Uterus (tissue), 4 donors: ENCODE data around the gene NECTIN2. TPM values are rescaled to one million over a fixed set of nuclear protein-coding genes. Genes with fewer than 3 reads are reported as not detected.

Experiments
- DNase-seq, 2 donors: peaks; one replicate each; pipeline ENCODE4 v3.0.0-alpha.2; 2019 to 2020
- H3K27ac ChIP-seq, 2 donors: fragments of 200-600 bp; sonication (generic); 1 replicate in 1 of 2; 2 replicates in 1 of 2; pipeline ENCODE4 v1.5.1; 2016 to 2018
- H3K27me3 ChIP-seq, 2 donors: fragments of 200-600 bp; sonication (generic); one replicate each; pipeline ENCODE4 v1.5.1; 2018 to 2019; ENCODE audit warnings: control low read depth in 1 of 2
- H3K36me3 ChIP-seq, 2 donors: fragments of 200-600 bp; sonication (generic); one replicate each; pipeline ENCODE4 v1.5.1; 2019; ENCODE audit warnings: control low read depth in 1 of 2
- H3K4me1 ChIP-seq, 2 donors: fragments of 200-600 bp; sonication (generic); one replicate each; pipeline ENCODE4 v1.5.1; 2018 to 2019; ENCODE audit warnings: control low read depth in 1 of 2
- H3K4me3 ChIP-seq, 2 donors: fragments of 200-600 bp; sonication (generic); 1 replicate in 1 of 2; 2 replicates in 1 of 2; pipeline ENCODE4 v1.5.1; 2018 to 2019; ENCODE audit warnings: mild to moderate bottlenecking in 1 of 2
- H3K9me3 ChIP-seq, 2 donors: fragments of 200-600 bp; sonication (generic); one replicate each; pipeline ENCODE4 v1.5.1; 2019; ENCODE audit warnings: control low read depth in 1 of 2
- CTCF ChIP-seq, 4 experiments: fragments of 200-600 bp in 2 of 4; fragments of 450-650 bp in 2 of 4; sonication (generic) in 2 of 4; IDR thresholded peaks; one replicate each; pipeline ENCODE4 v1.5.1; 2016 to 2019; ENCODE audit warnings: antibody characterized with exemption in 4 of 4, mild to moderate bottlenecking in 2 of 4, moderate library complexity in 1 of 4
- POLR2A ChIP-seq, 2 donors: fragments of 450-650 bp; IDR thresholded peaks; one replicate each; pipeline ENCODE4 v1.6.1; 2016; ENCODE audit warnings: antibody characterized with exemption in 2 of 2, mild to moderate bottlenecking in 1 of 2, moderate library complexity in 1 of 2
- intact Hi-C: fragments of 100-400 bp; cut with DNase I; formaldehyde crosslinking; loops from one replicate; pipeline ENCODE4 v1.15.1; 2023; ENCODE audit warnings: low total_unique reads
- total RNA-seq, 4 donors: library from RNA; depleted of rRNA in 3 of 4; stranded (reverse); fragments of >200 nt in 3 of 4; gene quantifications; one replicate each; pipeline versions ENCODE4 v1.1.0 to v1.2.4, GENCODE V29; 2014 to 2023
- donor health status: DM: yes; HTN: yes; CAD: no.

NECTIN2 gene
- 100 to 1,000 TPM in 2 of 4 donors, 10 to 100 TPM in 2; 14.1 to 106 (median 86.1) TPM for total RNA-seq

- intact Hi-C loops, result loop anchor here (10.0 kb wide), 1 partner anchor 121 kb away; no protein-coding TSS in a partner anchor
- H3K27me3 ChIP-seq, result no peaks in the 10 kb centered on the region
- peak within 1 kb of the TSS; percentile 69 to 100 for H3K4me3 ChIP-seq
- H3K9me3 ChIP-seq, result no peaks in the 10 kb centered on the region
- peak; percentile 100 for DNase-seq
- H3K4me1 ChIP-seq, result peaks cover 3 to 12% of the 10 kb centered on the region in 2 donors
- peak; percentile 51 to 85 (median 80) for TF ChIP-seq CTCF (IDR thresholded peaks at IDR 0.05)
- TF ChIP-seq POLR2A (IDR thresholded peaks at IDR 0.05), result peak; percentile 91 to 97
- no peaks in the 10 kb centered on the region for H3K36me3 ChIP-seq
- peak within 1 kb of the TSS; percentile 96 to 97 for H3K27ac ChIP-seq
Observed at GRCh38 chr19:44845612-44846454, at the start of gene NECTIN2. TSS of gene NECTIN2 (plus strand) at chr19:44846297. CDS start at chr19:44846526, 229 bp downstream.

GRCh38 chr19:44796701-44797115 is 49.4 kb upstream of the NECTIN2 start:
- Histone ChIP-seq H3K27ac (peak overlapping the region; percentile 27 to 65), H3K9me3 (no peaks in the 10 kb centered on the region), H3K4me1 (peaks cover 0 to 4% of the 10 kb centered on the region in 2 donors), H3K27me3 (no peaks in the 10 kb centered on the region), H3K4me3 (no peak overlapping the region), H3K36me3 (no peaks in the 10 kb centered on the region)
- intact Hi-C loops, result no loop called here
- no peak for TF ChIP-seq CTCF (IDR thresholded peaks at IDR 0.05)
- TF ChIP-seq POLR2A (IDR thresholded peaks at IDR 0.05), result no peak
- no peak for DNase-seq

- Histone ChIP-seq H3K27ac (no peak overlapping the region), H3K4me1 (peaks cover 0 to 4% of the 10 kb centered on the region in 2 donors), H3K36me3 (no peaks in the 10 kb centered on the region), H3K9me3 (no peaks in the 10 kb centered on the region), H3K4me3 (no peak overlapping the region), H3K27me3 (no peaks in the 10 kb centered on the region)
- DNase-seq, result no peak
- TF ChIP-seq POLR2A (IDR thresholded peaks at IDR 0.05) (no peak), CTCF (IDR thresholded peaks at IDR 0.05) (no peak)
- intact Hi-C loops, result loop anchor here (5.0 kb wide), 1 partner anchor 43 kb away; no protein-coding TSS in a partner anchor
Observed at GRCh38 chr19:44799627-44800346, 46.3 kb upstream of the NECTIN2 start.

- peaks cover 0 to 4% of the 10 kb centered on the region in 2 donors for H3K4me1 ChIP-seq
- H3K27me3 ChIP-seq, result no peaks in the 10 kb centered on the region
- TF ChIP-seq POLR2A (IDR thresholded peaks at IDR 0.05), result no peak
- TF ChIP-seq CTCF (IDR thresholded peaks at IDR 0.05), result peak; percentile 93 to 98 (median 95)
- H3K4me3 ChIP-seq, result no peak overlapping the region
- intact Hi-C loops, result loop anchor here (5.0 kb wide), 1 partner anchor 42 kb away; no protein-coding TSS in a partner anchor
- H3K36me3 ChIP-seq, result no peaks in the 10 kb centered on the region
- peak; percentile 86 for DNase-seq
- no peak overlapping the region for H3K27ac ChIP-seq
- no peaks in the 10 kb centered on the region for H3K9me3 ChIP-seq
Observed at GRCh38 chr19:44800461-44800860, 45.6 kb upstream of the NECTIN2 start.
